H9 (cell line): ENCODE measurements around the gene PROCA1. TPM values are rescaled to one million over a fixed set of nuclear protein-coding genes. Genes with fewer than 3 reads are reported as not detected.

Experiments
- DNase-seq: peaks from one replicate; pipeline ENCODE4 v3.0.0-alpha.2; 2017
- H2AFZ ChIP-seq: one replicate; pipeline ENCODE4 v1.6.1; 2013; ENCODE audit warnings: mild to moderate bottlenecking, low read length, control low read depth, moderate library complexity
- H2AK5ac ChIP-seq: 2 replicates; pipeline ENCODE4 v1.6.1; 2013; ENCODE audit warnings: low read length, control low read depth, mixed read lengths; ENCODE audit not compliant: insufficient read length
- H2BK120ac ChIP-seq: one replicate; pipeline ENCODE4 v1.6.1; 2013; ENCODE audit warnings: low read depth, mild to moderate bottlenecking, low read length, control low read depth, inconsistent platforms; ENCODE audit not compliant: poor library complexity, severe bottlenecking
- H2BK12ac ChIP-seq: 2 replicates; pipeline ENCODE4 v1.6.1; 2013; ENCODE audit warnings: low read length, control low read depth, mixed read lengths, low read depth; ENCODE audit not compliant: insufficient read length
- H2BK15ac ChIP-seq: 2 replicates; pipeline ENCODE4 v1.6.1; 2013; ENCODE audit warnings: low read depth, low read length, control low read depth
- H2BK20ac ChIP-seq: one replicate; pipeline ENCODE4 v1.6.1; 2013; ENCODE audit warnings: low read depth, mild to moderate bottlenecking, low read length, control low read depth, inconsistent platforms; ENCODE audit not compliant: poor library complexity, severe bottlenecking
- H2BK5ac ChIP-seq: 2 replicates; pipeline ENCODE4 v1.6.1; 2013; ENCODE audit warnings: low read length, control low read depth, mixed read lengths; ENCODE audit not compliant: insufficient read length
- H3K14ac ChIP-seq: 2 replicates; pipeline ENCODE4 v1.6.1; 2013; ENCODE audit warnings: low read length, control low read depth; ENCODE audit not compliant: insufficient read depth
- H3K18ac ChIP-seq: 2 replicates; pipeline ENCODE4 v1.6.1; 2013; ENCODE audit warnings: low read depth, mild to moderate bottlenecking, mixed read lengths, low read length, control low read depth; ENCODE audit not compliant: insufficient read length
- H3K23ac ChIP-seq: 2 replicates; pipeline ENCODE4 v1.6.1; 2013; ENCODE audit warnings: low read length, control low read depth, mixed read lengths, low read depth; ENCODE audit not compliant: insufficient read length
- H3K23me2 ChIP-seq: 2 replicates; pipeline ENCODE4 v1.6.1; 2013; ENCODE audit warnings: low read depth, mild to moderate bottlenecking, mixed read lengths, low read length, control low read depth; ENCODE audit not compliant: insufficient read length, poor library complexity, severe bottlenecking
- H3K27ac ChIP-seq: 2 replicates; pipeline ENCODE4 v1.5.1; 2013; ENCODE audit warnings: low read length, control low read depth, mixed read lengths, low read depth; ENCODE audit not compliant: insufficient read length
- H3K27me3 ChIP-seq: 2 replicates; pipeline ENCODE4 v1.6.1; 2013; ENCODE audit warnings: low read length, control low read depth, inconsistent platforms; ENCODE audit not compliant: insufficient read depth
- H3K4ac ChIP-seq: 2 replicates; pipeline ENCODE4 v1.6.1; 2013; ENCODE audit warnings: low read depth, mild to moderate bottlenecking, control low read depth, inconsistent platforms, low read length, moderate library complexity
- H3K4me1 ChIP-seq: 2 replicates; pipeline ENCODE4 v1.6.1; 2013; ENCODE audit warnings: low read length, control low read depth, inconsistent platforms; ENCODE audit not compliant: insufficient read depth
- H3K4me2 ChIP-seq: 2 replicates; pipeline ENCODE4 v1.6.1; 2013; ENCODE audit warnings: low read length, control low read depth, mixed read lengths; ENCODE audit not compliant: insufficient read length, insufficient read depth
- H3K56ac ChIP-seq: 2 replicates; pipeline ENCODE4 v1.6.1; 2013; ENCODE audit warnings: low read depth, mild to moderate bottlenecking, mixed read lengths, low read length, control low read depth; ENCODE audit not compliant: insufficient read length
- H3K79me1 ChIP-seq: 2 replicates; pipeline ENCODE4 v1.6.1; 2013; ENCODE audit warnings: low read depth, mild to moderate bottlenecking, moderate library complexity, low read length, control low read depth, inconsistent platforms; ENCODE audit not compliant: insufficient read depth, poor library complexity, severe bottlenecking
- H3K79me2 ChIP-seq: 2 replicates; pipeline ENCODE4 v1.6.1; 2013; ENCODE audit warnings: low read length, control low read depth, inconsistent platforms; ENCODE audit not compliant: insufficient read depth
- H3K9ac ChIP-seq: 2 replicates; pipeline ENCODE4 v1.6.1; 2013; ENCODE audit warnings: low read length, control low read depth, mixed read lengths; ENCODE audit not compliant: insufficient read length; ENCODE audit errors: extremely low read depth
- H3K9me3 ChIP-seq: one replicate; pipeline ENCODE4 v1.6.1; 2013; ENCODE audit warnings: low read depth, low read length, inconsistent platforms; ENCODE audit not compliant: control insufficient read depth
- H3T11ph ChIP-seq: one replicate; pipeline ENCODE4 v1.6.1; 2013; ENCODE audit warnings: mild to moderate bottlenecking, low read length, control low read depth, inconsistent platforms
- H4K20me1 ChIP-seq: one replicate; pipeline ENCODE4 v1.6.1; 2013; ENCODE audit not compliant: control insufficient read depth, insufficient read length, insufficient read depth
- H4K5ac ChIP-seq: 2 replicates; pipeline ENCODE4 v1.6.1; 2013; ENCODE audit warnings: low read depth, mild to moderate bottlenecking, mixed read lengths, low read length, control low read depth; ENCODE audit not compliant: insufficient read length
- H4K8ac ChIP-seq: replicated peaks from 2 replicates; pipeline ENCODE4 v1.6.1; 2013; ENCODE audit warnings: low read length, control low read depth, mixed read lengths, low read depth; ENCODE audit not compliant: insufficient read length
- H4K91ac ChIP-seq: 2 replicates; pipeline ENCODE4 v1.6.1; 2013; ENCODE audit warnings: low read depth, mild to moderate bottlenecking, moderate library complexity, mixed read lengths, low read length, control low read depth; ENCODE audit not compliant: insufficient read length
- H3K27ac Mint-ChIP-seq, 3 experiments: 2 replicates in 2 of 3; 3 replicates in 1 of 3; pipeline ENCODE4 v1.8.0; 2020 to 2021; ENCODE audit warnings: mixed read lengths in 3 of 3, mild to moderate bottlenecking in 1 of 3, moderate library complexity in 1 of 3
- H3K27me3 Mint-ChIP-seq: 2 replicates; pipeline ENCODE4 v1.8.0; 2021; ENCODE audit warnings: low read depth, mild to moderate bottlenecking, moderate library complexity, mixed read lengths
- H3K36me3 Mint-ChIP-seq, 3 experiments: 2 replicates in 2 of 3; 3 replicates in 1 of 3; pipeline ENCODE4 v1.8.0; 2020 to 2021; ENCODE audit warnings: low read depth in 3 of 3, mixed read lengths in 3 of 3; ENCODE audit not compliant: insufficient read depth in 1 of 3
- H3K4me1 Mint-ChIP-seq, 2 experiments: 2 replicates each; pipeline ENCODE4 v1.8.0; 2020; ENCODE audit warnings: mixed read lengths in 2 of 2
- H3K4me3 Mint-ChIP-seq, 2 experiments: 2 replicates in 1 of 2; 3 replicates in 1 of 2; pipeline ENCODE4 v1.8.0; 2020 to 2021; ENCODE audit warnings: mild to moderate bottlenecking in 2 of 2, mixed read lengths in 2 of 2, moderate library complexity in 1 of 2
- H3K9me3 Mint-ChIP-seq, 2 experiments: 2 replicates in 1 of 2; 3 replicates in 1 of 2; pipeline ENCODE4 v1.8.0; 2020; ENCODE audit warnings: mild to moderate bottlenecking in 2 of 2, mixed read lengths in 2 of 2, moderate library complexity in 1 of 2
- WGBS: extraction: QIAGEN DNeasy Blood & Tissue Kit; methylation state at CpG from one replicate; pipeline ENCODE4 v1.1.7; 2013; ENCODE audit warnings: missing lambda C conversion rate, low lambda C conversion rate, mixed read lengths; ENCODE audit not compliant: insufficient read length; ENCODE audit errors: extremely low coverage; 5-methylcytosine and 5-hydroxymethylcytosine counted together
- total RNA-seq: library from RNA; stranded (reverse); gene quantifications from 2 replicates; pipeline ENCODE4 v1.2.1, GENCODE V29; 2021
- TF ChIP-seq, protein P1 (sequence below): fragments of 200-600 bp; sonication (generic); conservative IDR thresholded peaks from 3 replicates; pipeline ENCODE4 v1.8.0; 2021; ENCODE audit warnings: antibody characterized with exemption, mild to moderate bottlenecking

PROCA1 gene
- total RNA-seq, 1 experiment from 2014 or later: 15.0 TPM

DNA sequence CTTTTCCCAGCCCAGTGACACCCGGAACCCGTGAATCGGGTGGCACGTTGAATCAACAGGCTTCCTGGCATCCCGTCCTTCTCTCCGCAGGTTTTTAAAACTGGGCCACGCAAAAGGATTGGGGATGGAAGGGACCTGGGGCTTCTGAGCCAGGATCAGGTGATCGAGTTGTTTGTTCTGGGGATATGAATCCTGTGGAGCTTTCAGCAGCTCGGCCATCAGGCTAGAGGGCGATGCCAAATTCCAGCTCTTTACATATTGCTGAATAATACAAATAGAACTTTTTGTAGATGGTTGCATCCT lies 49.2 kb downstream of the PROCA1 start:
- no peak overlapping the region for H2AFZ ChIP-seq
- peaks cover 28 to 33% of the 10 kb centered on the region in 2 experiments for H3K9me3 Mint-ChIP-seq
- H4K91ac ChIP-seq: no peak overlapping the region
- no peak overlapping the region for H4K8ac ChIP-seq
- H3K4ac ChIP-seq: no peak overlapping the region
- H3K79me1 ChIP-seq: peaks cover 3% of the 10 kb centered on the region
- H4K20me1 ChIP-seq: no peaks in the 10 kb centered on the region
- peak overlapping the region; percentile 82 for H3K18ac ChIP-seq
- H3K23ac ChIP-seq: no peak overlapping the region
- H2BK120ac ChIP-seq: no peak overlapping the region
- no peaks in the 10 kb centered on the region; the same call in 1 of the 2 replicates for H3K27me3 Mint-ChIP-seq
- DNase-seq: no peak
- H4K5ac ChIP-seq: no peak overlapping the region
- no peak overlapping the region for H2AK5ac ChIP-seq
- peaks cover 16 to 20% of the 10 kb centered on the region in 2 experiments for H3K4me1 Mint-ChIP-seq
- H3K4me3 Mint-ChIP-seq: peak overlapping the region; percentile 100
- no peak overlapping the region for H3T11ph ChIP-seq
- H2BK12ac ChIP-seq: no peak overlapping the region
- H3K4me2 ChIP-seq: peak overlapping the region; percentile 95
- H3K56ac ChIP-seq: no peak overlapping the region
- H3K27ac Mint-ChIP-seq: peak overlapping the region; percentile 100
- peak overlapping the region; percentile 47 for H3K27ac ChIP-seq
- peaks cover 25% of the 10 kb centered on the region; the same call in 1 of the 2 replicates for H3K79me2 ChIP-seq
- H3K9ac ChIP-seq: peak overlapping the region; percentile 93
- H2BK5ac ChIP-seq: peak overlapping the region; percentile 55
- TF ChIP-seq, protein P1, sequence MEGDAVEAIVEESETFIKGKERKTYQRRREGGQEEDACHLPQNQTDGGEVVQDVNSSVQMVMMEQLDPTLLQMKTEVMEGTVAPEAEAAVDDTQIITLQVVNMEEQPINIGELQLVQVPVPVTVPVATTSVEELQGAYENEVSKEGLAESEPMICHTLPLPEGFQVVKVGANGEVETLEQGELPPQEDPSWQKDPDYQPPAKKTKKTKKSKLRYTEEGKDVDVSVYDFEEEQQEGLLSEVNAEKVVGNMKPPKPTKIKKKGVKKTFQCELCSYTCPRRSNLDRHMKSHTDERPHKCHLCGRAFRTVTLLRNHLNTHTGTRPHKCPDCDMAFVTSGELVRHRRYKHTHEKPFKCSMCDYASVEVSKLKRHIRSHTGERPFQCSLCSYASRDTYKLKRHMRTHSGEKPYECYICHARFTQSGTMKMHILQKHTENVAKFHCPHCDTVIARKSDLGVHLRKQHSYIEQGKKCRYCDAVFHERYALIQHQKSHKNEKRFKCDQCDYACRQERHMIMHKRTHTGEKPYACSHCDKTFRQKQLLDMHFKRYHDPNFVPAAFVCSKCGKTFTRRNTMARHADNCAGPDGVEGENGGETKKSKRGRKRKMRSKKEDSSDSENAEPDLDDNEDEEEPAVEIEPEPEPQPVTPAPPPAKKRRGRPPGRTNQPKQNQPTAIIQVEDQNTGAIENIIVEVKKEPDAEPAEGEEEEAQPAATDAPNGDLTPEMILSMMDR: no peak
- H3K14ac ChIP-seq: peak overlapping the region; percentile 83
- WGBS: no CpG with 5 or more reads among the region's 10 CpGs
- no peak overlapping the region for H2BK15ac ChIP-seq
- no peak overlapping the region for H2BK20ac ChIP-seq
- H3K36me3 Mint-ChIP-seq: peaks cover 34 to 57% (median 56%) of the 10 kb centered on the region in 3 experiments
- no peaks in the 10 kb centered on the region for H3K9me3 ChIP-seq
- H3K4me1 ChIP-seq: peaks cover 2% of the 10 kb centered on the region; the same call in 1 of the 2 replicates
- no peaks in the 10 kb centered on the region for H3K27me3 ChIP-seq
- H3K23me2 ChIP-seq: peaks cover 5% of the 10 kb centered on the region
